ENCODE measurements around the gene SNIP1.

GRCh38 chr1:37601441-37601840, 47.3 kb upstream of the SNIP1 start:
- no peak for TF ChIP-seq GATA2 (IDR thresholded peaks at IDR 0.05; ENCODE audit: low read depth, low read length)
- TF ChIP-seq GATA3 (IDR thresholded peaks at IDR 0.05; ENCODE audit: low read depth, low read length): no peak
